ENCODE measurements around the gene TENM3. TPM values are rescaled to one million over a fixed set of nuclear protein-coding genes. Genes with fewer than 3 reads are reported as not detected.

The TENM3 gene
- total RNA-seq, 1 donor = 14.0 TPM

DNA sequence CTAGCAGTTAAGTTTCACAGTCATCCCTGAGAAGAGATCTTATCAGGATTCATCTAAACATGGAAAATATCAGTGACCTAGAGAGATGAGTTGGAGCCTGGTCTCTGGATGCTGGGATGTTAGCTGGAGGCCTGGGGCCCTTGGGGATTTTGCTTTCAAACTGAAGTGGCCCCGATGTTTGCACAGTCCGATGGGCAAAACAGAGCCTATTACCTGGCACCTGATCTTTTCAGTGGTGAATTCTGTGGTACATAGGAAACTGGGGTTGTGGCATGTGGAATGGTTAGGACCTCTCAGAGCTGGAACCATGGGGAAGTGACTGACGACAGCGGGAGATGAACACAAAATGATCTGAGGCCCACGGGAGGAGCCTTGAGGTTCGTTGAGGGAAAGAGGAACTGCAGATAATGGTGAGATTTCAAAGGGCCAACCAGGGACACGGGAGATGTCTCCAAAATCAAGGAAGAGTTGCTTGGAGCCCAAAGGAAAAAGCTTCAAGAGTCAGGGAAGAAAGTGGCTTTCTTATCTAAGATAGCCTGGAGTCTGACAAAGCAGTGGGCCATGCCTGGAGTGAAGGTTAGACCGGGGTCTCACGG lies 17.8 kb upstream of the TENM3 start:
- DNase-seq (ENCODE audit: low read depth) = no peak

DNA sequence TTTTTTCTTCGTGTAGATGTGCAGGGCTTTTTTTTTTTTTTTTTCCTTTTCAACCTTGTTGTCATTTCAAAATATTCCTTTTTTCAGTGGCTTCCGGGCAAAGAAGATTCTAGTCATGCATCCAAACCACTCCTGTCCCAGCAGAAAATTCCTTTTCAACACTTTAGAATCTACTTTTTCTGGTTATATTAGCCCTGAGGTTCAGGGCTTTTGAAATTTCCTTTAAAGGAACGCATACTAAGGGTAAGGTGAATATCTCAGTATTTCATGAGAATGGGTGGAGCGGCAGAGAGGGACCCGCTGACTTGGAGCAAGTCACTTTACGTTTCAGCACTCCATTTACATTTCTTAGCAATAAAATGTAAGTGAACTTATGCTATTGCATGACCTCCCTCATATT lies 15.6 kb upstream of the TENM3 start:
- DNase-seq (ENCODE audit: low read depth) = no peak
- TF ChIP-seq, protein P1, sequence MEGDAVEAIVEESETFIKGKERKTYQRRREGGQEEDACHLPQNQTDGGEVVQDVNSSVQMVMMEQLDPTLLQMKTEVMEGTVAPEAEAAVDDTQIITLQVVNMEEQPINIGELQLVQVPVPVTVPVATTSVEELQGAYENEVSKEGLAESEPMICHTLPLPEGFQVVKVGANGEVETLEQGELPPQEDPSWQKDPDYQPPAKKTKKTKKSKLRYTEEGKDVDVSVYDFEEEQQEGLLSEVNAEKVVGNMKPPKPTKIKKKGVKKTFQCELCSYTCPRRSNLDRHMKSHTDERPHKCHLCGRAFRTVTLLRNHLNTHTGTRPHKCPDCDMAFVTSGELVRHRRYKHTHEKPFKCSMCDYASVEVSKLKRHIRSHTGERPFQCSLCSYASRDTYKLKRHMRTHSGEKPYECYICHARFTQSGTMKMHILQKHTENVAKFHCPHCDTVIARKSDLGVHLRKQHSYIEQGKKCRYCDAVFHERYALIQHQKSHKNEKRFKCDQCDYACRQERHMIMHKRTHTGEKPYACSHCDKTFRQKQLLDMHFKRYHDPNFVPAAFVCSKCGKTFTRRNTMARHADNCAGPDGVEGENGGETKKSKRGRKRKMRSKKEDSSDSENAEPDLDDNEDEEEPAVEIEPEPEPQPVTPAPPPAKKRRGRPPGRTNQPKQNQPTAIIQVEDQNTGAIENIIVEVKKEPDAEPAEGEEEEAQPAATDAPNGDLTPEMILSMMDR (IDR thresholded peaks at IDR 0.05; ENCODE audit: insufficient read depth, low read length) = no peak
- H3K4me3 ChIP-seq (ENCODE audit: low read depth, low read length) = no peak overlapping the region

More for the DNA sequence above, 17.8 kb upstream of the TENM3 start:
- H3K4me3 ChIP-seq (ENCODE audit: low read depth, low read length) = no peak overlapping the region
- TF ChIP-seq, protein P1 (IDR thresholded peaks at IDR 0.05; ENCODE audit: insufficient read depth, low read length) = no peak

DNA sequence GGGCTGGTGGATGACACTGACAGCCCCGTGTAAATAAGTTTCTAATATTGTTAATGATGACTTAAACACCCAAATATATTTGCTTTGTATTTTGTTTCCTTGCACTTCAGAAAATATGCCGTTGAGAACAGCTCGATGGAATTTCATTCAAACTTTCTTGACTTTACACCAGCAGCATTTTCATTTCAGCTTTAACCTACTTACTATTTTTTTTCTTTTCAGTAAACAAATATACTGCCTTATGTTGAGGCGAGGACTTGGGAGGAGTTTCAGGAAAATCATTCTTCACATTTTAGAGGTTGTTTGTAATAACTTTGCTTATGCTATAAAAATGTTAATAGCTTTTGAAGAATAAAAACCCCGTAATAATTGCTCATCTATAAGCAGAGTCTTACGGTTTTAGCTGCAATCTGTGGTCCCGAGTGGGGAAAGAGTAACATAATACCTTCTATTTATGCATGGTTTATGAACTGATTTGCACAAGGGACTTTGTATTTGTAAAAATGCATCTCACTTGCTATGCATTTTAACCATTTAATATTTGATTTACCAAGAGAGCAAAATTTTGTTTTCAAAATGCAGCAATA lies 14.1 kb upstream of the TENM3 start:
- no peak for DNase-seq (ENCODE audit: low read depth)
- no peak overlapping the region for H3K4me3 ChIP-seq (ENCODE audit: low read depth, low read length)
- TF ChIP-seq, protein P1 (IDR thresholded peaks at IDR 0.05; ENCODE audit: insufficient read depth, low read length) = no peak

DNA sequence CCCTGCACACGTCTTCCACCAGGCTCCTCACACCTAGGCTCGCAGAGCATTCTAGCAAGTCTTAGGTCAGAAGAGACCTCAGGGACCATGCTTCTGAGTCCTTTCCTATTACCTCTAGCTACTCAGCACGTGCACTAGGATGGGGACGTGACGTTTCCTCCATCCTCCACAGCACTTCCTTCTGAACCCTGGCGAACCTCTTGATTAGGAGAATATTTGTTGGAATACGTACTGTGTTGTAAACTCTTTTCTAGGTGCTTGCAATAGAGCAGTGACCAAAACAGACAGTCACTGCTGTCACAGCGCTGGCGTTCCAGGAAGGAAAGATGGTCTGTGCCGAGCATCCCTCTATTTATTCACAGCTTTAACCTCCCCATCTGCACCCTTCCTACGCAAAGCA lies 12.9 kb upstream of the TENM3 start:
- TF ChIP-seq, protein P1 (IDR thresholded peaks at IDR 0.05; ENCODE audit: insufficient read depth, low read length) = no peak
- DNase-seq (ENCODE audit: low read depth) = no peak
- no peak overlapping the region for H3K4me3 ChIP-seq (ENCODE audit: low read depth, low read length)

DNA sequence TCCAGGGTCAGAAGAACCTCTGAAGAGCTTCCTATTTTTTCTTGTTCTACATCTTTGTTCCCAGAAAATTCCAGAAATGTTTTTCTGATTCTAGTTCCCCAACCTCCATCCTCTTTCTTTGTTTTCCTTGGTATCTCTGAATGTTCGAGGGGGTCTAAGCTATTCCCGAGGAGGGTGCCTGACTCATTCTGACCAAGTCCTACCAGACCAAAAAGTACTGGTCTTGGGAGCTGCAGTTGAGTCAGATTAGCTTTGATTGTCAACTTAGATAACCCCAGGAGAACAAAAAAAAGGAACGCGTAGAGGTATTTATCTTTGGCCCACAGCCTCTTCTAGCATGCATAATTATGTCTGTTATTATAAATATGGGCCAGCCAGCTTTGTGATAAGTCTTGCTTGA lies 12.1 kb upstream of the TENM3 start:
- no peak overlapping the region for H3K4me3 ChIP-seq (ENCODE audit: low read depth, low read length)
- TF ChIP-seq, protein P1 (IDR thresholded peaks at IDR 0.05; ENCODE audit: insufficient read depth, low read length) = no peak
- DNase-seq (ENCODE audit: low read depth) = peak; percentile 51

DNA sequence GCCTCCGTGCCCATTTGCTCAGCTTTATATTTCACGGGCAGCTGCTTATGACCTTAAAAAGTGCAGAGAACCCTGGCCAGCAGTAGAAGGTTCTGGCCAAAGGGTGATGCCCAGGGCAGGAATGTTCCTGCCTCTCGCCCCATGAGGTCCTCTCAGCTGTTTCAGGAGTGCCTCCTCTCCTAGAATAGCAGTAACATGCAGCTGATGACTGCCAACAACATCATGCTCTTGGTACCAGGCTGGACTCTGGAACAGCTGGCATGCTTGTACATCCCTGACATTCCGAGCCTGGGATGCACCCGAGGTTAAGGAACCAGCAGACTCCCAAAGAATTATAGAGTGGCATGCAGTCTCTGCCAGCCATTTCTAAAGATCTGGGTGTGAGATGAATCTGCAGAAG lies 11.7 kb upstream of the TENM3 start:
- no peak overlapping the region for H3K4me3 ChIP-seq (ENCODE audit: low read depth, low read length)
- DNase-seq (ENCODE audit: low read depth) = no peak
- TF ChIP-seq, protein P1 (IDR thresholded peaks at IDR 0.05; ENCODE audit: insufficient read depth, low read length) = no peak

Measured in fibroblast of the aortic adventitia (primary cell).